Measurements from ENCODE around the gene LGALS16. TPM values are rescaled to one million over a fixed set of nuclear protein-coding genes. Genes with fewer than 3 reads are reported as not detected.

LGALS16 gene
- total RNA-seq, 1 donor from 2014 or later: not detected

- DNase-seq: no peak
- Mint-ChIP-seq H3K4me3 (no peak overlapping the region), H3K36me3 (ENCODE audit: low read depth) (no peaks in the 10 kb centered on the region), H3K9me3 (no peaks in the 10 kb centered on the region), H3K27ac (no peak overlapping the region), H3K4me1 (peaks cover 4% of the 10 kb centered on the region), H3K27me3 (peaks cover 14% of the 10 kb centered on the region)
- no peak for TF ChIP-seq CTCF (IDR thresholded peaks at IDR 0.05)
- intact Hi-C loops (cut with micrococcal nuclease): no loop called here
- POLR2A ChIA-PET: no interaction called here
- CTCF ChIA-PET: no interaction called here
- ATAC-seq (ENCODE audit: low read depth): no peak
Measured at GRCh38 chr19:39676004-39676403, 20.3 kb downstream of the LGALS16 start.

- intact Hi-C loops (cut with micrococcal nuclease): no loop called here
- ATAC-seq (ENCODE audit: low read depth): no peak
- no peak overlapping the region for H3K4me3 Mint-ChIP-seq
- H3K36me3 Mint-ChIP-seq (ENCODE audit: low read depth): no peaks in the 10 kb centered on the region
- ChIA-PET POLR2A (no interaction called here), CTCF (interaction anchor here (0.6 kb wide), 1 partner anchor 9 kb away, joined by 3 read pairs; no protein-coding TSS in a partner anchor)
- DNase-seq: no peak
- peaks cover 16% of the 10 kb centered on the region for H3K27me3 Mint-ChIP-seq
- no peaks in the 10 kb centered on the region for H3K9me3 Mint-ChIP-seq
- H3K27ac Mint-ChIP-seq: no peak overlapping the region
- TF ChIP-seq CTCF (IDR thresholded peaks at IDR 0.05): no peak
- H3K4me1 Mint-ChIP-seq: no peaks in the 10 kb centered on the region
Measured at GRCh38 chr19:39677961-39678889, 22.5 kb downstream of the LGALS16 start.

DNA sequence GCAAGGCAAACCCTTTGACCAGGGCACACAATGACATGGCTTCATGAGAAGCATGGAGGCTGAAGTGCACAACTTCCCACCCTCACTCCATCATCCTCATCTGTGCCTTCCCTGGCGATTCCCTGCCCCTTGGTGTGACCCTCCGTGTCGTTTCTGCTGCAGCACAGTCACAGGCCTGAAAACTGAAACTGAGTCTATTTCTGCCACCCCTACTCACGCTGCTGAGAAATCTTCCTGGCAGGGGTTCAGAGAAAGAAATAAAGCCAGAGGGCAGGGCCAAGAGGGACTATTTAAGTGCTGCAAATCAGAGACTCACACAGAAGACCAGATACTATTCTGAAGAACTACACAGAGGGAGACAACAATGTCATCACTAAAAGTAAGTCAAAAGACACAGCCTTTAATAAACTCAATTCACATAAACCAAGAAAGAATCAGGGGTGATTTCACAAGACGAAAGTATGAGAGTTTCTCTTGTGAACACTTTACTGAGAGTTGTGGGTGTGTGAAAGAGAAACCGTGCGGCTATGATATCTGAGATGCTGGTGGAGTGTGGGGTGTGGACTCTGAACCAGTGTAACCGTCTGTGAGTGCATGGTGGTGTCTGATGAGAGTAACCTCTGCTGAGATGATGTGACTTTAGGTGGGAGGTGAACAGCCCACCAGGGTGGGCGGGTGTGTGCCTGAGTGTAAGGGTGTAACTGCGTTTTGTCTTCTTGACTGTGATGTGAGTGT lies 23.5 kb downstream of the LGALS16 start:
- ATAC-seq (ENCODE audit: low read depth): no peak
- H3K27me3 Mint-ChIP-seq: peaks cover 11% of the 10 kb centered on the region
- POLR2A ChIA-PET: no interaction called here
- intact Hi-C loops (cut with micrococcal nuclease): no loop called here
- no peak overlapping the region for H3K4me3 Mint-ChIP-seq
- no peak overlapping the region for H3K27ac Mint-ChIP-seq
- no peaks in the 10 kb centered on the region for H3K9me3 Mint-ChIP-seq
- CTCF ChIA-PET: no interaction called here
- H3K36me3 Mint-ChIP-seq (ENCODE audit: low read depth): no peaks in the 10 kb centered on the region
- H3K4me1 Mint-ChIP-seq: no peaks in the 10 kb centered on the region
- DNase-seq: no peak
- no peak for TF ChIP-seq CTCF (IDR thresholded peaks at IDR 0.05)

DNA sequence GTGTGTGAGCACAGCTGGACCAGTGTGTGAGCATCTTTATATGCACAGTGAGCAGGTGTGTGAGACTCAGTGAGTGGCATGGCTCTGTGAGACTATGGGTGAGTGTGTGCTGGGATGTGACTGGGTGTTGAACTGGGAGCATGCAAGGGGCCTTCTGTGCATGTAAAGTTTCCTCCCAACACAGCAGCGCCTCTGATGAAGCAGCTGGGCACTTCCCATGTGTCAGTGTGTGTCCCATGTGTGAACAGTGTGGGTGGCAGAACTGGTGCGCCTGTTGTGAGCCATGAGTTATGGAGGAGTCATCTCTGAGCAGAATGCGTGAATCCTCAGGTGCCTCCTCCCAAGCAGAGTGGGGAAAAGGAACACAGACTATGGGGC lies 24.1 kb downstream of the LGALS16 start:
- ChIA-PET POLR2A (no interaction called here), CTCF (no interaction called here)
- Mint-ChIP-seq H3K4me1 (no peaks in the 10 kb centered on the region), H3K9me3 (no peaks in the 10 kb centered on the region), H3K4me3 (no peak overlapping the region), H3K27ac (no peak overlapping the region), H3K36me3 (ENCODE audit: low read depth) (no peaks in the 10 kb centered on the region), H3K27me3 (peaks cover 13% of the 10 kb centered on the region)
- intact Hi-C loops (cut with micrococcal nuclease): no loop called here
- no peak for DNase-seq
- no peak for TF ChIP-seq CTCF (IDR thresholded peaks at IDR 0.05)
- ATAC-seq (ENCODE audit: low read depth): no peak

DNA sequence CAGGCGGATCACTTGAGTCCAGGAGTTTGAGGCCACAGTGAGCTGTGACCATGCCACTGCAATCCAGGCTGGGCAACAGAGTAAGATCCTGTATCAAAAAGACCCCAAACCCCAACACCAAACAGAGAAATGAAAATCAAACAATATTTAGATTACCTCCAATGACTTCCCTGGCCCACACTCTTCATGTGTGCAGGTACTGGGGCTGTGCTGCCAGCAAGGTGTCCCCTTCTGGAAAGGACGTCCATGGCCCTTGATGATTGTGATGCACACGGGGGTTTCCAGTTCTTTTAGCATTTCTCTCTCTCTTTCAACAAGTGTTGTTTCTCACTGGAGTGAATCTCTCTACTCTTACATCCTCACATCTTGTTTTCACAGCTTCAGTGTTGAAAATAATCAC lies 24.9 kb downstream of the LGALS16 start:
- POLR2A ChIA-PET: no interaction called here

More for the DNA sequence above, 24.9 kb downstream of the LGALS16 start:
- CTCF ChIA-PET: no interaction called here
- Mint-ChIP-seq H3K4me1 (no peaks in the 10 kb centered on the region), H3K36me3 (ENCODE audit: low read depth) (no peaks in the 10 kb centered on the region), H3K27ac (no peak overlapping the region), H3K4me3 (no peak overlapping the region), H3K9me3 (no peaks in the 10 kb centered on the region), H3K27me3 (peaks cover 18% of the 10 kb centered on the region)
- intact Hi-C loops (cut with micrococcal nuclease): no loop called here
- ATAC-seq (ENCODE audit: low read depth): no peak
- DNase-seq: no peak
- no peak for TF ChIP-seq CTCF (IDR thresholded peaks at IDR 0.05)

Measured in activated B cell treated with CpG ODN at 0.5 μM for 24 hours (primary cell).